Stimulated activated CD8-positive, alpha-beta memory T cell treated with anti-CD3 and anti-CD28 coated beads, Interleukin-12 subunit alpha, Interleukin-12 subunit beta, amount 100 ng/mL, for 1 hour (primary cell): ENCODE data around the gene NSMF.

ENCODE experiments used
- DNase-seq: peaks from one replicate; pipeline ENCODE4 v3.0.0-alpha.2; 2020; ENCODE audit warnings: low read depth

Gene NSMF, protein sequence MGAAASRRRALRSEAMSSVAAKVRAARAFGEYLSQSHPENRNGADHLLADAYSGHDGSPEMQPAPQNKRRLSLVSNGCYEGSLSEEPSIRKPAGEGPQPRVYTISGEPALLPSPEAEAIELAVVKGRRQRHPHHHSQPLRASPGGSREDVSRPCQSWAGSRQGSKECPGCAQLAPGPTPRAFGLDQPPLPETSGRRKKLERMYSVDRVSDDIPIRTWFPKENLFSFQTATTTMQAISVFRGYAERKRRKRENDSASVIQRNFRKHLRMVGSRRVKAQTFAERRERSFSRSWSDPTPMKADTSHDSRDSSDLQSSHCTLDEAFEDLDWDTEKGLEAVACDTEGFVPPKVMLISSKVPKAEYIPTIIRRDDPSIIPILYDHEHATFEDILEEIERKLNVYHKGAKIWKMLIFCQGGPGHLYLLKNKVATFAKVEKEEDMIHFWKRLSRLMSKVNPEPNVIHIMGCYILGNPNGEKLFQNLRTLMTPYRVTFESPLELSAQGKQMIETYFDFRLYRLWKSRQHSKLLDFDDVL

GRCh38 chr9:137459152-137459600 lies at the start of gene NSMF:
TSS of gene NSMF (minus strand) at chr9:137459334. CDS start at chr9:137459102, 232 bp downstream.
- DNase-seq = peak; percentile 89

GRCh38 chr9:137506702-137507171 lies 47.6 kb upstream of the NSMF start:
- DNase-seq = no peak

- no peak for DNase-seq
Observed at GRCh38 chr9:137506274-137506673, 47.1 kb upstream of the NSMF start.

DNA sequence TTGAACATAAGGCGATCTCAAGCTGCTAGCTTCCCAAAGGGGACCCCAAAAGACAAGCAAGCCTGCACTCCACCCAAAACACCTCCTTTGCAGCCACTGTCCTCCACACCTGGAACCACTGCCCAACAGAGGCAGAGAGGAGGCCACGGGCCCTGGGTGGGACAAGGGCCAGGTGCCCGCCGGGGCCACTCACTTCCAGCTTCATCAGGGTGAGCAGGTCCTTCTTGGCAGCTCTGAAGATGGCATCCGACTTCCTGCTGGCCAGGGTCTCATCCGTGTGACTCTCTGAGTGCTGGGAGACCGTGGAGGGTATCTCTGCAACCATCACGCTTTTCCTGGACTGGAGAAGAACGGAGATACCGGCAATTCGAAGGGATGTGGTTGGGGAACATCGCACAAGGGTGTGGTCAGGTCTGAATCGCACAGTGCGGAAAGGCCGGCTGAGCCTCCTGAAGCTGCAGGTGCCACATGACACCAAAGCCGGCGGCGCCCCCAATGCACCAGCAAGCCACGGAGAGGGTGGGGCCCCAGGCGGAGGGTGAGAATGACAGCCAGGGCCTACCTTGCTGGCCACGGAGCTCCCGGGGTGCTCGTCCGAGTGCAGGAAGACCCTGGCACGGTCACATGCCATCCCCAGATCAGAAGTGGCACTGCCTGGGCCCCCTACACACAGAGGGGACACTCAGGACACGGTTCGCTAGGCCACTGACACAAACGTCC lies 46.4 kb upstream of the NSMF start:
- DNase-seq = no peak

GRCh38 chr9:137504432-137504777 lies 45.3 kb upstream of the NSMF start:
- DNase-seq = no peak

GRCh38 chr9:137502008-137502911 lies 43.1 kb upstream of the NSMF start:
- DNase-seq = no peak

DNA sequence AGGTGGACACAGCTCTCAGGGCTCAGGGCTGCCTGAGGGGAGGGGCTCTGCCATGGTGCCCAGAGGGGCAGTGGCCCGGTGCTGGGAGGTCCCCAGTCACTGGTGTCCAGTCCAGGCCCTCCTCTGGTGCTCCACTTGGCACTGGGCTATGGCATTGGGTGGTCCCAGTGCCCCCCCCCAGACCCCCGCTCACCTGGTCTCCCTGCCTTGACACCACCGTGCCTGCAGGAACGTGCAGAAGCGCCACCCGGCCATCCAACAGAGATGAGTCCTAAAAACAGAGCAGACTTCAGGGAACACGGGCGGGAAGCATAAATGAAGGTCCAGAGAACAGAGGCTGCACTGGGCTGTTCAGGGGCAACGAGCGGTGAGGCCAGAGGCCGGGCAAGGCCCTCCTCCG lies 42.3 kb upstream of the NSMF start:
- DNase-seq = no peak

- no peak for DNase-seq
Observed at GRCh38 chr9:137500666-137501397, 41.7 kb upstream of the NSMF start.

GRCh38 chr9:137499858-137500661 lies 40.9 kb upstream of the NSMF start:
- DNase-seq = no peak

DNA sequence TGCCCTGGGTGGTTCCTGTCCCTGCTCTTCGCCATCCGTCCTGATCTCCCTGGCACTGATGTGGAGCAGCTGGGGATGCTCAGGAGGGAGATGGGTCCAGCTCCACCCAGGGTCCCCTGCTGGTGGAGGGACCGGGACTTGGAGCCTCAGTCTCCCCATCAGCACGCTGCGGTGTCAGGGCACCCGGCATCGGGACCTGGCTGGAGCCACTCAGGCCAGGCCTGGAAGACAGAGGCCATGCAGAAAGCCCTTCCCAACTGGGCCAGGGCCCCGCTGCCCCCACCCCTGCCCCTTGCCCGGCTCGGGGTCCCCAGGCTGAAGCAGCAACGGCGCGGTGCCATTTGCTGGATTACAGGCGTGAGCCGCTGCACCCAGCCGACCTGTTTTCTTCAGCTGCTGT lies 40.3 kb upstream of the NSMF start:
- DNase-seq = no peak

GRCh38 chr9:137498720-137499150 lies 39.6 kb upstream of the NSMF start:
- DNase-seq = no peak

- DNase-seq = no peak
Observed at GRCh38 chr9:137497921-137498719, 39.0 kb upstream of the NSMF start.

DNA sequence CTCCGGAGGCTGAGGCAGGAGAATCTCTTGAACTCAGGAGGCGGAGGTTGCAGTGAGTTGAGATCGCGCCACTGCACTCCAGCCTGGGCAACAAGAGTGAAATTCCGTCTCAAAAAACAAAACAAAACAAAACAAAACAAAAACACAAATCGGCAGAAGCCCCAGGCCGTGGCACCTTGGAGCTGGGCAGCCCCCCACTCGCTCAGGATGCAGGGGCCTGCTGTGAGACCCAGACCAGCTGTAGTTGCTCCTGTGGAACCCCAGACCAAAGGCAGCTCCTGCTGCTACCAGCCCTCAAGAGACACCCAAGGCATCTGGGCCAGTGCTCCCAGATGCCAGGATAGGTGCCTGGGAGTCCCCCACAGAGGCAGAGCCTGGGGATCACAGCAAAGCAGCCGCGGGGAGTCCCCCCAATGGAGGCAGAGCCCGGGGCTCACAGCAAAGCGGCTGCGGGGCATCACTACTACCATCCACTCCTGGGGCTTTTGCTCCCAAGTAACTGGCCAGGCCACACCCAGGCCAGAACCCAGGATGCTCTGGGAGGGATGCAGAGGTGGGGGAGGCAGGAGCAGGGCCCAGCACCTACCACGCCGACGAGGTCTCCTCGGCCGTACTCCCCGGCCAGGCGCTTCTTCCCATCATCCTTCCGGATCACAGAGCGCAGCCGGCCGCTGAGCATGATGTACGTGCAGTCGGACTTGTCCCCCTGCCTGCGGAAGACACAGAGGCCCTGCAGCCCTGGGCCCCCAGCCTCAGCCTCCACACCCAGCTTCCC lies 37.7 kb upstream of the NSMF start:
- no peak for DNase-seq

GRCh38 chr9:137494550-137495351 lies 35.6 kb upstream of the NSMF start:
- no peak for DNase-seq

DNA sequence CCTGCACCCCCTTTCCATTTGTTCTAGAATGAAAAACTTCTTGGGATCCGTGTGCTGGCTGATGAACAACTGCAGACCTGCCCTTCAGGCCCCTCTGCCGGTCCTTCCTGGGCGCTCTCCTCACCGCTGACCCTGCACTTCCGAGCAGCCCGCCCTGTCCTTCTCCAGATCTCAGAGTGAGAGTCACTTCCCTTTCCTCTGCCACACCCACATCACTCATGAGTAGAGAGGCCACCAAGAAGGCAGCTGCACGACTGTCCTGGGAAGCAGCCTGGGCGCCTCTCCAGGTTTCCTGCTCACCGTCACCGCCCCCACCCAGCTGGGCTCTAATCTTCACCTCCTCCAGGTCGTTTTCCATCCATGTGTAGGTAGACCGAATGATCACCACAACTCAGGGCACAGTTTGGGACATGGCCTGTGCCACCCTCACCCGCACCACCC lies 35.0 kb upstream of the NSMF start:
- no peak for DNase-seq

- DNase-seq = no peak
Observed at GRCh38 chr9:137493364-137494103, 34.4 kb upstream of the NSMF start.
